Colonic mucosa (tissue), 4 donors: ENCODE measurements around the gene CBX8. TPM values are rescaled to one million over a fixed set of nuclear protein-coding genes. Genes with fewer than 3 reads are reported as not detected.

Experiments used
- DNase-seq: peaks from one replicate; pipeline ENCODE4 v3.0.0-alpha.2; 2020
- H3K27ac ChIP-seq: fragments of 200-600 bp; one replicate; pipeline ENCODE4 v1.8.0; 2021
- H3K27me3 ChIP-seq: fragments of 200-600 bp; one replicate; pipeline ENCODE4 v1.8.0; 2021
- H3K36me3 ChIP-seq: fragments of 200-600 bp; one replicate; pipeline ENCODE4 v1.8.0; 2021
- H3K4me1 ChIP-seq: fragments of 200-600 bp; one replicate; pipeline ENCODE4 v1.8.0; 2021; ENCODE audit warnings: mild to moderate bottlenecking
- H3K4me3 ChIP-seq: fragments of 200-600 bp; one replicate; pipeline ENCODE4 v1.8.0; 2021
- H3K9ac ChIP-seq, 2 donors: one replicate each; pipeline ENCODE4 v1.7.0; 2013; ENCODE audit warnings: control low read depth in 2 of 2, low read depth in 2 of 2, low read length in 2 of 2
- H3K9me3 ChIP-seq: fragments of 200-600 bp; one replicate; pipeline ENCODE4 v1.8.0; 2021
- CTCF ChIP-seq: fragments of 200-600 bp; IDR thresholded peaks from one replicate; pipeline ENCODE4 v1.8.0; 2022; ENCODE audit warnings: antibody characterized with exemption, mild to moderate bottlenecking
- intact Hi-C: fragments of 100-400 bp; cut with DNase I; formaldehyde crosslinking; loops from one replicate; pipeline ENCODE4 v1.14.1; 2022
- total RNA-seq, 2 donors: library from RNA; stranded (reverse); fragmentation: NEBNext Ultra II Directional in 1 of 2; extraction: Animal tissue kit (Norgen Biotek cat#: 25700) in 1 of 2; gene quantifications; one replicate each; pipeline ENCODE4 v1.2.1, GENCODE V29; 2021
- donor health status: healthy.
- donor health status: DM: no; HTN: no; CAD: no.
- donor health status: DM: no; HTN: no; CAD: no.

The CBX8 gene
- total RNA-seq, 2 donors from 2014 or later: 5.0 to 8.1 TPM

- H3K4me3 ChIP-seq: no peak overlapping the region
- no peak overlapping the region for H3K9ac ChIP-seq
- H3K36me3 ChIP-seq: no peaks in the 10 kb centered on the region
- no peak for TF ChIP-seq CTCF
- peaks cover 24% of the 10 kb centered on the region for H3K4me1 ChIP-seq
- intact Hi-C loops: no loop called here
- no peaks in the 10 kb centered on the region for H3K9me3 ChIP-seq
- no peak for DNase-seq
- H3K27me3 ChIP-seq: no peaks in the 10 kb centered on the region
- H3K27ac ChIP-seq: no peak overlapping the region
These were observed 36.2 kb upstream of the CBX8 start for GRCh38 chr17:79833110-79833450.

GRCh38 chr17:79832218-79833109, 35.6 kb upstream of the CBX8 start:
- intact Hi-C loops: no loop called here
- Histone ChIP-seq H3K36me3 (no peaks in the 10 kb centered on the region), H3K27me3 (no peaks in the 10 kb centered on the region), H3K4me1 (peaks cover 24% of the 10 kb centered on the region), H3K9ac (peak overlapping the region; percentile 40 to 41), H3K9me3 (no peaks in the 10 kb centered on the region), H3K4me3 (peak overlapping the region; percentile 11), H3K27ac (no peak overlapping the region)
- peak; percentile 71 for DNase-seq
- no peak for TF ChIP-seq CTCF

GRCh38 chr17:79831265-79832217, 34.7 kb upstream of the CBX8 start:
- Histone ChIP-seq H3K36me3 (no peaks in the 10 kb centered on the region), H3K27ac (no peak overlapping the region), H3K27me3 (no peaks in the 10 kb centered on the region), H3K9me3 (no peaks in the 10 kb centered on the region), H3K4me1 (peaks cover 17% of the 10 kb centered on the region), H3K9ac (peak overlapping the region; percentile 30 to 40), H3K4me3 (peak overlapping the region; percentile 11)
- intact Hi-C loops: no loop called here
- no peak for TF ChIP-seq CTCF
- DNase-seq: peak; percentile 61

GRCh38 chr17:79830763-79831264, 33.9 kb upstream of the CBX8 start:
- Histone ChIP-seq H3K36me3 (no peaks in the 10 kb centered on the region), H3K9me3 (no peaks in the 10 kb centered on the region), H3K27me3 (no peaks in the 10 kb centered on the region), H3K4me3 (no peak overlapping the region), H3K27ac (no peak overlapping the region), H3K9ac (no peak overlapping the region), H3K4me1 (peaks cover 13% of the 10 kb centered on the region)
- intact Hi-C loops: no loop called here
- no peak for DNase-seq
- TF ChIP-seq CTCF: no peak

- no peaks in the 10 kb centered on the region for H3K9me3 ChIP-seq
- no peak overlapping the region for H3K4me3 ChIP-seq
- TF ChIP-seq CTCF: no peak
- H3K36me3 ChIP-seq: no peaks in the 10 kb centered on the region
- peaks cover 13% of the 10 kb centered on the region for H3K4me1 ChIP-seq
- no peaks in the 10 kb centered on the region for H3K27me3 ChIP-seq
- H3K9ac ChIP-seq: no peak overlapping the region
- intact Hi-C loops: no loop called here
- DNase-seq: peak; percentile 38
- no peak overlapping the region for H3K27ac ChIP-seq
These were observed 33.4 kb upstream of the CBX8 start for GRCh38 chr17:79830303-79830702.
